H9 (cell line): ENCODE measurements around the gene DHDH. TPM values are rescaled to one million over a fixed set of nuclear protein-coding genes. Genes with fewer than 3 reads are reported as not detected.

ENCODE experiments used
- DNase-seq: peaks from one replicate; pipeline ENCODE4 v3.0.0-alpha.2; 2017
- H2AFZ ChIP-seq: one replicate; pipeline ENCODE4 v1.6.1; 2013; ENCODE audit warnings: mild to moderate bottlenecking, low read length, control low read depth, moderate library complexity
- H2AK5ac ChIP-seq: 2 replicates; pipeline ENCODE4 v1.6.1; 2013; ENCODE audit warnings: low read length, control low read depth, mixed read lengths; ENCODE audit not compliant: insufficient read length
- H2BK120ac ChIP-seq: one replicate; pipeline ENCODE4 v1.6.1; 2013; ENCODE audit warnings: low read depth, mild to moderate bottlenecking, low read length, control low read depth, inconsistent platforms; ENCODE audit not compliant: poor library complexity, severe bottlenecking
- H2BK12ac ChIP-seq: 2 replicates; pipeline ENCODE4 v1.6.1; 2013; ENCODE audit warnings: low read length, control low read depth, mixed read lengths, low read depth; ENCODE audit not compliant: insufficient read length
- H2BK15ac ChIP-seq: 2 replicates; pipeline ENCODE4 v1.6.1; 2013; ENCODE audit warnings: low read depth, low read length, control low read depth
- H2BK20ac ChIP-seq: one replicate; pipeline ENCODE4 v1.6.1; 2013; ENCODE audit warnings: low read depth, mild to moderate bottlenecking, low read length, control low read depth, inconsistent platforms; ENCODE audit not compliant: poor library complexity, severe bottlenecking
- H2BK5ac ChIP-seq: 2 replicates; pipeline ENCODE4 v1.6.1; 2013; ENCODE audit warnings: low read length, control low read depth, mixed read lengths; ENCODE audit not compliant: insufficient read length
- H3K14ac ChIP-seq: 2 replicates; pipeline ENCODE4 v1.6.1; 2013; ENCODE audit warnings: low read length, control low read depth; ENCODE audit not compliant: insufficient read depth
- H3K18ac ChIP-seq: 2 replicates; pipeline ENCODE4 v1.6.1; 2013; ENCODE audit warnings: low read depth, mild to moderate bottlenecking, mixed read lengths, low read length, control low read depth; ENCODE audit not compliant: insufficient read length
- H3K23ac ChIP-seq: 2 replicates; pipeline ENCODE4 v1.6.1; 2013; ENCODE audit warnings: low read length, control low read depth, mixed read lengths, low read depth; ENCODE audit not compliant: insufficient read length
- H3K23me2 ChIP-seq: 2 replicates; pipeline ENCODE4 v1.6.1; 2013; ENCODE audit warnings: low read depth, mild to moderate bottlenecking, mixed read lengths, low read length, control low read depth; ENCODE audit not compliant: insufficient read length, poor library complexity, severe bottlenecking
- H3K27ac ChIP-seq: 2 replicates; pipeline ENCODE4 v1.5.1; 2013; ENCODE audit warnings: low read length, control low read depth, mixed read lengths, low read depth; ENCODE audit not compliant: insufficient read length
- H3K27me3 ChIP-seq: 2 replicates; pipeline ENCODE4 v1.6.1; 2013; ENCODE audit warnings: low read length, control low read depth, inconsistent platforms; ENCODE audit not compliant: insufficient read depth
- H3K4ac ChIP-seq: 2 replicates; pipeline ENCODE4 v1.6.1; 2013; ENCODE audit warnings: low read depth, mild to moderate bottlenecking, control low read depth, inconsistent platforms, low read length, moderate library complexity
- H3K4me1 ChIP-seq: 2 replicates; pipeline ENCODE4 v1.6.1; 2013; ENCODE audit warnings: low read length, control low read depth, inconsistent platforms; ENCODE audit not compliant: insufficient read depth
- H3K4me2 ChIP-seq: 2 replicates; pipeline ENCODE4 v1.6.1; 2013; ENCODE audit warnings: low read length, control low read depth, mixed read lengths; ENCODE audit not compliant: insufficient read length, insufficient read depth
- H3K56ac ChIP-seq: 2 replicates; pipeline ENCODE4 v1.6.1; 2013; ENCODE audit warnings: low read depth, mild to moderate bottlenecking, mixed read lengths, low read length, control low read depth; ENCODE audit not compliant: insufficient read length
- H3K79me1 ChIP-seq: 2 replicates; pipeline ENCODE4 v1.6.1; 2013; ENCODE audit warnings: low read depth, mild to moderate bottlenecking, moderate library complexity, low read length, control low read depth, inconsistent platforms; ENCODE audit not compliant: insufficient read depth, poor library complexity, severe bottlenecking
- H3K79me2 ChIP-seq: 2 replicates; pipeline ENCODE4 v1.6.1; 2013; ENCODE audit warnings: low read length, control low read depth, inconsistent platforms; ENCODE audit not compliant: insufficient read depth
- H3K9ac ChIP-seq: 2 replicates; pipeline ENCODE4 v1.6.1; 2013; ENCODE audit warnings: low read length, control low read depth, mixed read lengths; ENCODE audit not compliant: insufficient read length; ENCODE audit errors: extremely low read depth
- H3K9me3 ChIP-seq: one replicate; pipeline ENCODE4 v1.6.1; 2013; ENCODE audit warnings: low read depth, low read length, inconsistent platforms; ENCODE audit not compliant: control insufficient read depth
- H3T11ph ChIP-seq: one replicate; pipeline ENCODE4 v1.6.1; 2013; ENCODE audit warnings: mild to moderate bottlenecking, low read length, control low read depth, inconsistent platforms
- H4K20me1 ChIP-seq: one replicate; pipeline ENCODE4 v1.6.1; 2013; ENCODE audit not compliant: control insufficient read depth, insufficient read length, insufficient read depth
- H4K5ac ChIP-seq: 2 replicates; pipeline ENCODE4 v1.6.1; 2013; ENCODE audit warnings: low read depth, mild to moderate bottlenecking, mixed read lengths, low read length, control low read depth; ENCODE audit not compliant: insufficient read length
- H4K8ac ChIP-seq: replicated peaks from 2 replicates; pipeline ENCODE4 v1.6.1; 2013; ENCODE audit warnings: low read length, control low read depth, mixed read lengths, low read depth; ENCODE audit not compliant: insufficient read length
- H4K91ac ChIP-seq: 2 replicates; pipeline ENCODE4 v1.6.1; 2013; ENCODE audit warnings: low read depth, mild to moderate bottlenecking, moderate library complexity, mixed read lengths, low read length, control low read depth; ENCODE audit not compliant: insufficient read length
- H3K27ac Mint-ChIP-seq, 3 experiments: 2 replicates in 2 of 3; 3 replicates in 1 of 3; pipeline ENCODE4 v1.8.0; 2020 to 2021; ENCODE audit warnings: mixed read lengths in 3 of 3, mild to moderate bottlenecking in 1 of 3, moderate library complexity in 1 of 3
- H3K27me3 Mint-ChIP-seq: 2 replicates; pipeline ENCODE4 v1.8.0; 2021; ENCODE audit warnings: low read depth, mild to moderate bottlenecking, moderate library complexity, mixed read lengths
- H3K36me3 Mint-ChIP-seq, 3 experiments: 2 replicates in 2 of 3; 3 replicates in 1 of 3; pipeline ENCODE4 v1.8.0; 2020 to 2021; ENCODE audit warnings: low read depth in 3 of 3, mixed read lengths in 3 of 3; ENCODE audit not compliant: insufficient read depth in 1 of 3
- H3K4me1 Mint-ChIP-seq, 2 experiments: 2 replicates each; pipeline ENCODE4 v1.8.0; 2020; ENCODE audit warnings: mixed read lengths in 2 of 2
- H3K4me3 Mint-ChIP-seq, 2 experiments: 2 replicates in 1 of 2; 3 replicates in 1 of 2; pipeline ENCODE4 v1.8.0; 2020 to 2021; ENCODE audit warnings: mild to moderate bottlenecking in 2 of 2, mixed read lengths in 2 of 2, moderate library complexity in 1 of 2
- H3K9me3 Mint-ChIP-seq, 2 experiments: 2 replicates in 1 of 2; 3 replicates in 1 of 2; pipeline ENCODE4 v1.8.0; 2020; ENCODE audit warnings: mild to moderate bottlenecking in 2 of 2, mixed read lengths in 2 of 2, moderate library complexity in 1 of 2
- CTCF ChIP-seq: fragments of 200-600 bp; sonication (generic); conservative IDR thresholded peaks from 3 replicates; pipeline ENCODE4 v1.8.0; 2021; ENCODE audit warnings: antibody characterized with exemption, mild to moderate bottlenecking
- WGBS: extraction: QIAGEN DNeasy Blood & Tissue Kit; methylation state at CpG from one replicate; pipeline ENCODE4 v1.1.7; 2013; ENCODE audit warnings: missing lambda C conversion rate, low lambda C conversion rate, mixed read lengths; ENCODE audit not compliant: insufficient read length; ENCODE audit errors: extremely low coverage; 5-methylcytosine and 5-hydroxymethylcytosine counted together
- total RNA-seq: library from RNA; stranded (reverse); gene quantifications from 2 replicates; pipeline ENCODE4 v1.2.1, GENCODE V29; 2021

DHDH gene
- total RNA-seq, 1 experiment from 2014 or later: 2.0 TPM

DNA sequence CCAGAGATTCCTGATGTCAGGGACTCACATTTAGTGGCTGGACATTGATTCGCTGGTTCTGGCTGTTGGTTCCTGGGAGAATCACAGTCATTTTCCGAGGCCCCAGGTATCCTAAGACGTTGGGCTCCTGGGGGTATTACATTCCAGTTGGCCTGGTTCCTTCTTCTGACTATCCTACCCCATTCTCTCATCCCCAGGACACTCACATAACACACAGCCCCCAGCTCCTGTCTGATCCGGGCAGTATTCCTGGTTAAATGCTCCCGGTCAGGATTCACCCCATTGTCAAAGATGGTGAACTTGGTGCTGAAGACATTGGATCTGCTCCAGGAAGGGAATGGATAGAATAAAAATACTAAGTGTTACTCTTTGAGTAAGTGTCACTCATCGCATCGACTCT lies 49.8 kb upstream of the DHDH start:
- Histone ChIP-seq H2AFZ (no peak overlapping the region), H4K91ac (no peak overlapping the region), H2BK12ac (no peak overlapping the region), H3K18ac (no peak overlapping the region), H3K4me1 (no peaks in the 10 kb centered on the region), H4K20me1 (no peaks in the 10 kb centered on the region), H3K79me1 (no peaks in the 10 kb centered on the region), H3K56ac (no peak overlapping the region), H3K9me3 (no peaks in the 10 kb centered on the region), H3K27ac (no peak overlapping the region), H3K79me2 (no peaks in the 10 kb centered on the region), H4K8ac (no peak overlapping the region), H3K23ac (no peak overlapping the region), H3K14ac (no peak overlapping the region), H3T11ph (no peak overlapping the region), H2BK15ac (no peak overlapping the region), H3K9ac (no peak overlapping the region), H3K4me2 (no peak overlapping the region), H2BK20ac (no peak overlapping the region), H3K23me2 (no peaks in the 10 kb centered on the region), H3K4ac (no peak overlapping the region), H2BK5ac (no peak overlapping the region), H4K5ac (no peak overlapping the region), H2BK120ac (no peak overlapping the region), H3K27me3 (no peaks in the 10 kb centered on the region), H2AK5ac (no peak overlapping the region)
- no CpG with 5 or more reads among the region's 7 CpGs for WGBS
- TF ChIP-seq CTCF: no peak
- no peak for DNase-seq
- Mint-ChIP-seq H3K4me3 (no peak overlapping the region), H3K27ac (no peak overlapping the region; a peak in 2 of 7 replicates), H3K27me3 (no peaks in the 10 kb centered on the region), H3K9me3 (no peaks in the 10 kb centered on the region), H3K4me1 (peaks cover 22 to 24% of the 10 kb centered on the region in 2 experiments), H3K36me3 (peaks cover 0 to 6% (median under 1%) of the 10 kb centered on the region in 3 experiments; a peak in 2 of 7 replicates)
